Endothelial cell of umbilical vein (primary cell): ENCODE results near the gene CDK11B. TPM values are rescaled to one million over a fixed set of nuclear protein-coding genes. Genes with fewer than 3 reads are reported as not detected.

Experiments used
- BruUV-seq: library from RNA; stranded (reverse); fragments of 400-500 nt; replicated peaks from 2 replicates; lab custom pipeline; 2021; lab: Mats Ljungman, UMichigan
- CTCF ChIA-PET: fragments of 300-600, 350-600 bp; sonication (Branson Sonifier 250); formaldehyde crosslinking; loops from one replicate; lab custom pipeline; 2021; ENCODE audit warnings: antibody characterized with exemption, inconsistent platforms; lab: Charles Lee
- POLR2A ChIA-PET: fragments of 300-600, 350-600 bp; sonication (Branson Sonifier 250); formaldehyde crosslinking; loops from one replicate; lab custom pipeline; 2021; ENCODE audit warnings: antibody characterized with exemption, inconsistent platforms; lab: Charles Lee
- DNase-seq: peaks from one replicate; pipeline ENCODE4 v3.0.0-alpha.2; 2011; ENCODE audit warnings: low read depth, low spot score
- FAIRE-seq: peaks from 2 replicates; lab custom pipeline; 2011; peaks lifted over from hg19 to GRCh38; lab: Jason Lieb, UNC
- H2AFZ ChIP-seq: 2 replicates; pipeline ENCODE4 v1.6.0; 2012; ENCODE audit warnings: low read depth, low read length, control low read depth, inconsistent platforms
- H3K27ac ChIP-seq: 2 replicates; pipeline ENCODE4 v1.5.1; 2011; ENCODE audit warnings: low read depth, mild to moderate bottlenecking, control low read depth, low read length, moderate library complexity; ENCODE audit not compliant: insufficient read depth
- H3K27me3 ChIP-seq, 2 experiments: 2 replicates each; pipeline versions ENCODE4 v1.6.0 to v1.6.1; 2011; ENCODE audit warnings: low read length in 2 of 2, mixed read lengths in 1 of 2; ENCODE audit not compliant: control insufficient read depth in 2 of 2, insufficient read depth in 2 of 2
- H3K36me3 ChIP-seq, 2 experiments: 2 replicates in 1 of 2; 3 replicates in 1 of 2; pipeline ENCODE4 v1.5.1; 2011; ENCODE audit warnings: low read length in 2 of 2, mild to moderate bottlenecking in 1 of 2, moderate library complexity in 1 of 2; ENCODE audit not compliant: control insufficient read depth in 2 of 2, insufficient read depth in 2 of 2; ENCODE audit errors: extremely low read depth in 1 of 2
- H3K4me1 ChIP-seq: 3 replicates; pipeline ENCODE4 v1.5.1; 2011; ENCODE audit warnings: mild to moderate bottlenecking, low read length; ENCODE audit not compliant: control insufficient read depth, insufficient read depth; ENCODE audit errors: extremely low read depth
- H3K4me2 ChIP-seq: 2 replicates; pipeline ENCODE4 v1.6.1; 2011; ENCODE audit warnings: low read length, control low read depth, mixed read lengths; ENCODE audit not compliant: insufficient read depth
- H3K4me3 ChIP-seq, 3 experiments: fragments of 200-600 bp in 1 of 3; sonication (generic), shearing (Covaris generic) in 1 of 3; replicated peaks in 1 of 3; 2 replicates each; pipeline ENCODE4 v1.5.1; 2011 to 2016; ENCODE audit warnings: control low read depth in 3 of 3, low read length in 3 of 3, mild to moderate bottlenecking in 2 of 3, inconsistent platforms in 1 of 3, low read depth in 1 of 3, moderate library complexity in 1 of 3; ENCODE audit not compliant: insufficient read depth in 1 of 3
- H3K79me2 ChIP-seq: 2 replicates; pipeline ENCODE4 v1.6.0; 2012; ENCODE audit warnings: low read length, inconsistent platforms; ENCODE audit not compliant: control insufficient read depth, insufficient read depth
- H3K9ac ChIP-seq: replicated peaks from 2 replicates; pipeline ENCODE3; 2011; ENCODE audit warnings: low read length, control low read depth; ENCODE audit not compliant: insufficient read depth; ENCODE audit errors: extremely low read depth
- H3K9me1 ChIP-seq: replicated peaks from 3 replicates; pipeline ENCODE4 v1.6.0; 2011; ENCODE audit warnings: mild to moderate bottlenecking, low read length; ENCODE audit not compliant: control insufficient read depth, insufficient read depth; ENCODE audit errors: extremely low read depth
- H3K9me3 ChIP-seq: replicated peaks from 2 replicates; pipeline ENCODE4 v1.5.1; 2012; ENCODE audit warnings: low read length, inconsistent platforms; ENCODE audit not compliant: control insufficient read depth, insufficient read depth
- H4K20me1 ChIP-seq: replicated peaks from 2 replicates; pipeline ENCODE3; 2011; ENCODE audit warnings: mild to moderate bottlenecking, low read length; ENCODE audit not compliant: control insufficient read depth, insufficient read depth; ENCODE audit errors: extremely low read depth
- CTCF ChIP-seq, 2 donors: IDR thresholded peaks; 1 replicate in 1 of 2; 2 replicates in 1 of 2; pipeline ENCODE4 v1.5.1; 2011; ENCODE audit warnings: low read length in 2 of 2, mild to moderate bottlenecking in 2 of 2, moderate library complexity in 2 of 2, control low read depth in 1 of 2, inconsistent platforms in 1 of 2, low read depth in 1 of 2; ENCODE audit not compliant: insufficient read depth in 1 of 2; ENCODE audit errors: extremely low read depth in 1 of 2
- POLR2A ChIP-seq: IDR thresholded peaks from 2 replicates; pipeline ENCODE4 v1.6.1; 2012; ENCODE audit warnings: low read depth, mild to moderate bottlenecking, control low read depth, low read length
- POLR2AphosphoS5 ChIP-seq: IDR thresholded peaks from 2 replicates; pipeline ENCODE4 v1.6.1; 2012; ENCODE audit warnings: low read depth, mild to moderate bottlenecking, control low read depth, low read length, moderate library complexity; ENCODE audit not compliant: insufficient read depth
- dilution Hi-C: fragments of 300-500 bp; cut with MboI; formaldehyde crosslinking; loops from one replicate; pipeline ENCODE4 v1.15.0; 2019; ENCODE audit warnings: low sequenced_read_pairs; ENCODE audit not compliant: extremely low pct_ligation_motif_present
- intact Hi-C: fragments of 100-400 bp; cut with micrococcal nuclease; formaldehyde crosslinking; loops from one replicate; pipeline ENCODE4 v1.10.0; 2022
- polyA plus RNA-seq, 4 experiments: library from polyadenylated mRNA; depleted of rRNA in 3 of 4; stranded (reverse) in 3 of 4; unstranded in 1 of 4; fragments of >200 nt; gene quantifications; 2 replicates each; pipeline versions ENCODE4 v1.2.1 to v1.2.3, GENCODE V29; 2011 to 2012; ENCODE audit warnings: missing spikeins in 1 of 4
- total RNA-seq: library from RNA; stranded (reverse); gene quantifications from 2 replicates; pipeline ENCODE4 v1.2.3, GENCODE V29; 2021

The CDK11B gene
- total and polyA plus RNA-seq, 2 donors (not counting 3 experiments of a cell fraction or from before 2014, with no cell fraction given): 16.4 to 32.0 TPM

- ChIA-PET POLR2A (no interaction called here), CTCF (interaction anchor here (1.7 kb wide), 1 partner anchor 18 kb away, joined by 4 read pairs; no protein-coding TSS in a partner anchor)
- Histone ChIP-seq H3K4me1 (peaks cover 2% of the 10 kb centered on the region), H3K9me1 (no peaks in the 10 kb centered on the region), H3K79me2 (peaks cover 41% of the 10 kb centered on the region), H2AFZ (no peak overlapping the region), H3K4me3 (no peak overlapping the region), H4K20me1 (no peaks in the 10 kb centered on the region), H3K4me2 (no peak overlapping the region), H3K9me3 (no peaks in the 10 kb centered on the region), H3K27ac (no peak overlapping the region), H3K36me3 (no peaks in the 10 kb centered on the region), H3K27me3 (no peaks in the 10 kb centered on the region), H3K9ac (no peak overlapping the region)
- dilution Hi-C loops (no loop called here), intact Hi-C loops (no loop called here)
- DNase-seq (no peak), FAIRE-seq (no peak)
- BruUV-seq: no TSS peak
- TF ChIP-seq POLR2A: no peak
These were observed 25.4 kb upstream of the CDK11B start for GRCh38 chr1:1684031-1684681.

GRCh38 chr1:1683104-1683905 lies 24.5 kb upstream of the CDK11B start:
- DNase-seq (no peak), FAIRE-seq (no peak)
- Histone ChIP-seq H2AFZ (no peak overlapping the region), H3K27me3 (no peaks in the 10 kb centered on the region), H3K27ac (no peak overlapping the region), H3K79me2 (peaks cover 41% of the 10 kb centered on the region), H3K4me3 (no peak overlapping the region), H4K20me1 (no peaks in the 10 kb centered on the region), H3K9me1 (no peaks in the 10 kb centered on the region), H3K4me1 (peaks cover 2% of the 10 kb centered on the region), H3K4me2 (no peak overlapping the region), H3K36me3 (no peaks in the 10 kb centered on the region), H3K9me3 (no peaks in the 10 kb centered on the region), H3K9ac (no peak overlapping the region)
- dilution Hi-C loops (no loop called here), intact Hi-C loops (no loop called here)
- CTCF ChIA-PET: interaction anchor here (1.7 kb wide), 1 partner anchor 18 kb away, joined by 4 read pairs; no protein-coding TSS in a partner anchor
- no TSS peak for BruUV-seq
- POLR2A ChIA-PET: no interaction called here
- TF ChIP-seq CTCF (IDR thresholded peaks at IDR 0.05; ENCODE audit: extremely low read depth in 1 of 2, insufficient read depth in 1 of 2, low read depth in 1 of 2, low read length in 2 of 2) (no peak), POLR2AphosphoS5 (no peak)
